Stimulated activated CD4-positive, alpha-beta T cell treated with anti-CD3 and anti-CD28 coated beads, TNF-alpha, amount 100 ng/mL, for 24 hours (primary cell): Measurements from ENCODE around the gene CACNA1A.

Experiments
- DNase-seq, 3 experiments: peaks; one replicate each; pipeline ENCODE4 v3.0.0-alpha.2; 2020; ENCODE audit warnings: low read depth in 3 of 3

CACNA1A gene

GRCh38 chr19:13314761-13315160, 191.5 kb downstream of the CACNA1A start:
- DNase-seq: no peak

DNA sequence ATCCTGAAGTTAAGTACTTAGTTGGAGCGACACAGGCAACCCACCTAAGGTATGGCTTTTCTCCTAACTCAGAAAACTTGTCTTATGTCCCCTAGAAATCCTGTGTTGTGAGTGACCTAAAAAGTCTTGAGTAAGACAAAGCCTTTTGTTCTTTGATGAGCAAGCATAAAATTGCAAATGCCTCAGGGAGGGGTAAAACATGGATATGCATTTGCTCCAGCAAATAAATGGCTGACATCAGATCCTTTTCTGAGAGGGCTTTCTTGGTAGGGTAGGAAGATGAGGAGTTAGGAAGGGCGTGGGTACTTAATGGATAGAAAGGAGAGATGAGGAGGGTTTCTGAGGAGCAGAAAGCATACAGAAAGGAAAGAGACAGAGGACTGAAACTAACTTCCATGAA, 192.4 kb downstream of the CACNA1A start:
- DNase-seq: no peak

GRCh38 chr19:13309864-13310263, 196.4 kb downstream of the CACNA1A start:
- DNase-seq: no peak

- DNase-seq: no peak
These were observed 202.7 kb downstream of the CACNA1A start for GRCh38 chr19:13303381-13304129.

- DNase-seq: no peak
These were observed 203.6 kb downstream of the CACNA1A start for GRCh38 chr19:13302526-13303270.

DNA sequence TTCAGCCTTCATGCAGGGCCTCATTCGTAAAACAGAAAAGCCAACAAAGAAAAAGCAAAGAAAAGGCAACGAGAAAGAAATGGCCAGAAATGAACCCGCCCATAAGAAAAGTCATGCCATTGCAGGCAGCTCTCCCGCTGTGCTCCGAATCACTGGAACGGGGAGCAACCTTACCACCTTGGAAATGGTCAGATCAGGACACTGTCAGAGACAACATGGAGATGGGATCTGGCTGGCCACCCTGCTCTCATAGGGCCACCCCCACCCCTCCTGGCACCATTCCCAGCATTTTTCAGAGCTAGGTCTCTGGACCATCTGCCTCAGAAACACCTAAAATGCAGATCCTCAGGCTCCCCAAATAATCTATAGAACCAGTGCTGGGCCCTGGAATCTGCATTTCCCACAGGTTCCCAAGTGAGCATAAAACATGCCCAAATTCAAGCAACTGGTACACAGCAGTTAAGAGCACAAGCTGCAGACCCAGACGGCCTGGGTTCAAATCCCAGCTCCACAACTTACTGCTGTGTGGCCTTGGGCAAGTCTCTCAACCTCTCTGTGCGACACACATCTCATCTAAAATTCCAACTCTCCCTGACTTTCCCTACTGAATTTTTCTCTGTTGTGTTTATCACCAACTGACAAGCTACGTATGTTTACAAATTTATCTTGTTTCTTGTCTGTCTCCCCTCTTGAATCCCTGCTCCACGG, 204.5 kb downstream of the CACNA1A start:
- no peak for DNase-seq

GRCh38 chr19:13300421-13301030, 205.8 kb downstream of the CACNA1A start:
- DNase-seq: no peak

- DNase-seq: no peak
These were observed 206.4 kb downstream of the CACNA1A start for GRCh38 chr19:13299838-13300237.

- DNase-seq: no peak
These were observed 207.5 kb downstream of the CACNA1A start for GRCh38 chr19:13298565-13299481.

GRCh38 chr19:13297023-13297422, 209.3 kb downstream of the CACNA1A start:
- no peak for DNase-seq

DNA sequence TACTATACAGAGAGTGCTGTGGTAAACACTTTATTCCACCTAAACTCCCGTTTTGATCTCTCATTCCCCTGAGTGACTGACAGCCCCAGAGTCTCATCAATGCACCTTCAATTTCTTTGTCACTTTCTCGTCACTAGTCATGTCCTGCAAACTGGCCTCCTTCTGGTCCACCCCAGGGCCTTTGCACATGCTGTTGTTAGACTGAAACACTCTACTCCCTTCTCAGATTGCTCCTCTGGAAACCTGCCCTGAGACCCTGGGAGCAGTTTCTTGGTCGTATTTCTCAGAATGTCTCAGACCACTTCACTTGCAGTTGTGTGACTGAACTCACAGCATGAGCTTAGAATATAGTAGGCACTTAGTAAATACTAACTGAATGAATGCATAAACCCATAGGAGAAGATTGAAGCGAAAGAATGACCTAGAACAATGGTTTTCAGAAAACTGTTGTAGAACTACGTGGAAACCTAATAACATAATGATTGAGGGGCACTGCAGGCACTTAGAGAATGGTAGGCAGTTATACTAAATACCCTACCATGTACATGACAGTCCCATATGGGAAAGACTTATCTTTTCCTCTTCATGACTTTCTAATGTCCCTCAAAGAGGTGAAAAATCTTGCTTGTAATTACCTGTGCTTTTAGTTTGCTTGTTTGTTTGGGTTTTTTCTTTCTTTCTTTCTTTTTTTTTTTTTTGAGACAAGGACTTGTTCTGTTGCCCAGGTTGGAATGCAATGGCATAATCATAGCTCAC, 211.3 kb downstream of the CACNA1A start:
- DNase-seq: no peak

GRCh38 chr19:13291913-13292312, 214.4 kb downstream of the CACNA1A start:
- DNase-seq: no peak

DNA sequence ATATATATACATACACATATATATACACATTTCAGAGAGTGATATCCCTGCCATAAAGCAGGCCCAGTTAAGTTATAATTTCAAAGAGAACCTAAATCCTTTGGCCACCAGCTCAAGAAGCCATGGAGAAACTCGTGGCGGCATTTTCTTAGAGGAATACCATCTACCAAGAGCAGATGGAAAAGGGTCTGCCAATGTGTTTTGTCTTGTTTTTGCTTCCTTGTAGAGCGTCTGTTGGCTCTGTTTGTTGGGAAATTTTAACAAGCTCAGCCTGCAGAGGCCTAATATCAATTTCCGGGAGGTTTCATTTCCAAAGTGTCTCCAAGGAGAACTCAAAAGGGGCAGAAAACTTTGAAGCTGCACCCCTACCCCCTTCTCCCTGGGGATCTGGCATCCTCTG, 215.5 kb downstream of the CACNA1A start:
- no peak for DNase-seq

DNA sequence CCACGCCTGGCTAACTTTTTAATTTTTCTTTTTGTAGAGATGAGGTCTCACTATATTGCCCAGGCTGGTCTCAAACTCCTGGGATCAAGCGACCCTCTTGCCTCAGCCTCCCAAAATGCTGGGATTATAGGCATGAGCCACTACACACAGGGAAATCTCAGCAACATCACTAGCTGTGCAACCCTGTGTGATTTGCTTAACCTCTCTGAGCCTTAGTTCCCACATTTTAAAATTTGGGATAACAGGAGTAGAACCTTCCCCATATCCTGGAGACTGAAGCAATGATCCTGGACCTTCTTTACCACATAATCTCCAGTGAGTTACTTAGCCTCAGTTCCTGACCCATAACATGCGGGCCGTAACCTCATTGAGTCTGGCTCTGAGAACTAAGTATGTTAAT, 217.0 kb downstream of the CACNA1A start:
- DNase-seq: no peak

GRCh38 chr19:13286195-13286985, 219.9 kb downstream of the CACNA1A start:
- no peak for DNase-seq

DNA sequence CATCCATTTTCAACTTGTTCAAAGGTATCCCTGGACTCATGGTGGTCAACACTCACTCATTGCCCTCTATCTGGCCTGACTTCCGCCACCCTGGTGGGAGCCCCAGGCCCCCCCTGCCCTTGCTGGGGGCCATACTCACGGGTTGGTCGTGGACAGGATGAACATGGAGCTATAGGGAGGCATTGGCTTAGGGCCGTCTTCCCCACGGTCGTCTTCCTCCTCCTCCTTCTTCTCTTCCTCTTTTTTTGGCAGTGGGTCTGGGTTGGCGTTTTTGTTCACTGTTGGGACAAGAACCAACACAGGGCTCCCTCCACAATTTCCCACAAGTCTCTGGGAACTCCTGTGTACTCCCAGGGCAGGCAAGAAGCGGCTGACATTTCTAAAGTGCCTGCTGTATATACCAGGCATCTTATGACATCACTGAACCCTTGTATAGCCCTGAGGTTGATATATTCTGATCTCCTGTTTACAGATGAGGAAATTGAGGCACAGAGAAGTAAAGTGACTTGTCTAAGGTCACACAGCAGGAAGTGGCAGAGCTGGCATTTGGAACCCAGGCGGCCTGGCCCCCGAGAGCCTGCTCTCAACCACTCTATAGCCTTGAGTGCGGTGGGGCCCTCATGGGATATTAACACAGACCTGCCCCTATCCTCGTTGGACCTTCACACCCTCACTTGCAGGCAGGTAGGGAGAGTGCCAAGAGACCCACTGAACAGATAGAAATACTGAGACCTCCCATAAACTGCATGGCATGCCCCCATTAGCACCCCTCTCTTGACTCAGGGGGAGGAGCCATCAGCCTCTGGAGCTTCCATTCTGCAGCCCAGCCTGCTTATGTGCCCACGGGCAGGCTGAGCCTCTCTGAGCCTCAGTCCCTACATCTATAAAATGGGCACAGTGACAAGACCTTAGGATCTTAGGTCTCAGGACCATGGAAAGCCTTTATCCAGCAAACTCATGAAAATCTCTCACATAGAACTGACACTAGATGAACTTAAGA, 221.1 kb downstream of the CACNA1A start:
- DNase-seq: no peak

- DNase-seq: no peak
These were observed 222.4 kb downstream of the CACNA1A start for GRCh38 chr19:13283871-13284270.

GRCh38 chr19:13282486-13283065, 223.7 kb downstream of the CACNA1A start:
- no peak for DNase-seq
